GM18867 (cell line): ENCODE measurements around the gene JARID2.

Experiments
- ATAC-seq: cut with Tn5 transposase; IDR thresholded peaks from one replicate; pipeline ENCODE4 v1.9.1; 2021; ENCODE audit warnings: mild to moderate bottlenecking, moderate library complexity; ENCODE audit not compliant: unreplicated experiment

JARID2 gene

DNA sequence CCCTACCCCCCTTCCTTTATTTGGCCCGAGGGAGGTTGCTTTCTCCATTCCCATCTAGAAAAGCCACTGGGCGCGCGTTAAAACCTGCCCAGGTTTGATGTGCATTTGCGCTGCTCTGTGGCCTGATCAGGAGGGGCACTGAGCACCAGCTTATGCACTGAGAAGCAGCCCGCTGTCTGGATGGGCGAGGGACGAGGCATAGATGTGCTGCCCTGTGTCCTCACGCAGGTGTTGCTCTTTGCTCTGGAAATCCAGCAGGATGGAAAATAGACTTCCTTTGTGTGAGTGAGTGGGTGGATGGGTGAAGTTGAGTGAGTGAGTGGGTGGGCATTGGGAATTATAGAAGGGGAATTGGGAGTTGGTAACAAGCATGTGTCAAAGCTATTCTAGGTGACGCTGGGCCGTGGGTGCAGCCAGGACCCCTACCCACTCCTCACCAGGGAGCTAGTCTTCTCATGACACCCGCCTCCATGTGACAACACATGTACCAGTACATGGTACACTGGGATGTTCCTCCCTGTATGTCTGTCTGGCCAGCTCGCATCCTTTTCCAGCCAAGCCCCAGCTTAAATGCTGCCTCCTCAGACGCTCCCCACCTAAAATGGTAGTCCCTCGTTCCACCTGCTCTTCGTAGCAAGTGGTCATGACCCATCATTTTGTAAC lies 254.3 kb downstream of the JARID2 start:
- no peak for ATAC-seq

DNA sequence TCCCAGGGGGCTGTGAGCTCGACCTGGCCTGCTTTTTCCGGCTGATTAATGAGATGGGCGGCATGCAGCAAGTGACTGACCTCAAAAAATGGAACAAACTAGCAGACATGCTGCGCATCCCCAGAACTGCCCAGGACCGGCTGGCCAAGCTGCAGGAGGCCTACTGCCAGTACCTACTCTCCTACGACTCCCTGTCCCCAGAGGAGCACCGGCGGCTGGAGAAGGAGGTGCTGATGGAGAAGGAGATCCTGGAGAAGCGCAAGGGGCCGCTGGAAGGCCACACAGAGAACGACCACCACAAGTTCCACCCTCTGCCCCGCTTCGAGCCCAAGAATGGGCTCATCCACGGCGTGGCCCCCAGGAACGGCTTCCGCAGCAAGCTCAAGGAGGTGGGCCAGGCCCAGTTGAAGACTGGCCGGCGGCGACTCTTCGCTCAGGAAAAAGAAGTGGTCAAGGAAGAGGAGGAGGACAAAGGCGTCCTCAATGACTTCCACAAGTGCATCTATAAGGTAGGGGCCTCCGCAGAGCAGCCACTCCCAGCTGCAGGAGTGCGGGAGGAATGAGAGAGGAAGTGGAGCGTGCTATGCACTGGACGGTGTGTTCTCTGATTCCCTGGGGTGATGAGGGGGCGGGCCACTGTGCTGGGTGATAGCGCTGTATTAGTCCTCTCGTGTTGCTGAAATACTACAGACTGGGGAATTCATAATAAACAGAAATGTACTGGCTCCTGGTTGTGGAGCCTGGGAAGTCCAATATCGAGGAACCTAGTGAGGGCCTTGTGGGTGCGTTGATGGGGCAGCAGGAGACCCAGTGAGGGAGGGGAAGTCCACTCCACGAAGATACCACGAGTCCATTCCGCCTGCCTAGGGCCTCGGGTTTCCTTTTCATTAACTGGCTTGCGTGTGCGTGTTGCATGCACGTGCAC lies 255.3 kb downstream of the JARID2 start:
- no peak for ATAC-seq

DNA sequence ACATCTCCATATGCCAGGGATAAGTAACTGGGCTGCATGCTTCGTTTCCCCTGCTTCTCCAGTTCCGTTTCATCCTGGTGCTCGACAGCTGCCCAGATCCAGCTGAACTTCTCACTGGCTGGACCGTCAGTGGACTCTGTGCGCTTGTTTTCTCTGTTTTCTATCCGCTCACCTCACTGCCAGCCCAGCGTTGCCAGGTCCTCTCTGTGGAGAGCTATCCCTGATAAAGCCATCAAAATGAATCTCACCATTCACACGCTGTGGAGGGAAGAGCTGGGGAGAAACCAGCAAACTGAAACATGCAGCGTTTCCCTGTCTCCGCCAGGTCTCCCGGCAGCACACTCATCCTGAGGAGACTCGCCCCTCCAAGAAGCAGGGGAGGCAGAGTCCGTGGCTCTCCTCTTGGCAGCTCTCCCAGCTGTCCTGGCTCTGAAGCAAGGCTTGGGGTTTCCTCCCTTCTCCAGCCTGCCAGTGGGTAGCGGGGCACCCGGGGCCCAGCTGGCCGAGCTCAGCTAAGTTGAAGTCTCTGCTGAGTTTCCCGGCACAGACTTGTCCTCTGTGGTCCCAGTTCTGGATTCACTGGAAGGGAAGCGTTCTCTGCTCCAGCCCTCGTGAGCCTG lies 256.1 kb downstream of the JARID2 start:
- no peak for ATAC-seq

GRCh38 chr6:15502446-15503345 lies 256.8 kb downstream of the JARID2 start:
- ATAC-seq = no peak

- ATAC-seq = no peak
Observed at GRCh38 chr6:15503346-15503680, 257.4 kb downstream of the JARID2 start.

DNA sequence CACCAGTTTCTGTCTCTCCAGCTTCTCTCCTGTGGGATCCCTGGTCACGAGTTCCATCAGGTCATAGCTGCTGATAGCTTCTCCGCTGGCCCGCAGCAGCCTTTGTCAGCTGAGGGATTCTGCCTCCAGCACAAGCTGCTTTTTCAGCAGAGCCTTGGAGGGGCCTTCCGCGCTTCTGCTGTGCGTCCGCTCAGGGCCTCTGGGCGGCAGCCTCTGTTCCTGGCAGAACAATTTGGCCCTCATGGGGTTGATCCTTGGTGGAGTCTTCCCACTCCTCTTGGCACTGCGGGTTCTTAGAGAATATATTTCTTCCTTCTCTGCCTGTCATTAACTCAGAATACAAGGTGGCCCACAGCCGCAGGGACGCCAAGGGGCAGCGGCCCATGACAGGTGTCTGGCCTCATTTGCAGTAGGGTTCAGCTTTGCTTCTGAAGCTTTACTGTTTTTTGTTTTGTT lies 258.2 kb downstream of the JARID2 start:
- ATAC-seq = no peak

DNA sequence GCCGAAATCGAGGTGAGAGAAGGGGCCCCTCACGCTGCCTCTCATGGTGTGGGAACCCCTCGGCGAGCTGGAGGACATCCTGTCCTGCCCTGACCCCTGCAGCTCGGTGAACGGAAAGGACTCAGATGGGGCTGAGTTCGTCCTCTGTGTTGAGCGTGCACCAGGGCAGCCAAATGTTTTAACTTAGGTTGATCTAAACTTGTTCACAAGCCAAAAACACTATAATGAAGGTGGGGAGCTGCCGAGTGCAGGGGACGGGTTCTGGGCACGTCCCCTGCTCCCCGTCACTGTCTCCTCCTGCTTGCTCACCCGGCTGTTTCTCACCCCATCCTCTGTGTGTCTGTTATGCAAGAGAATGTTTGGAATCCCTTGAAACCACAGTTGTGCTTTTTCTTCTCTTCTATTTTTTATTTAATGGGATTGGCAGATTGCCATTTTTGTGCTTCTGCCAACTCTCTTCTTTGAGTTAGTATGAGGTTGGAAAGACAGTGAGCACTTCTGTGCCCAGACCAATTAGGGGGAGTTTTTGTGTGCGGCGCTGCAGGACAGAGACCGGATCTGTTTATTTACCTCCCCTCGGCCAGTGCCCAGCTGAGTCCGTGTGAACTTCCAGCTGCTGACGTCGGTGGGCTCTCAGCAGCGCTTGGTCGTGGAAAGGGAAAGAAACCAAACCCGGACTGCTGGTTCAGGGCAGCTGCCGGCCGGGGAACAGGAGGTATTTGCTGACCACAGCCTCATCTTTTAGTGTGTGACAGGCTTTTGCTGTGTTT lies 258.9 kb downstream of the JARID2 start:
- ATAC-seq = no peak

GRCh38 chr6:15505463-15505918 lies 259.6 kb downstream of the JARID2 start:
- ATAC-seq = no peak

DNA sequence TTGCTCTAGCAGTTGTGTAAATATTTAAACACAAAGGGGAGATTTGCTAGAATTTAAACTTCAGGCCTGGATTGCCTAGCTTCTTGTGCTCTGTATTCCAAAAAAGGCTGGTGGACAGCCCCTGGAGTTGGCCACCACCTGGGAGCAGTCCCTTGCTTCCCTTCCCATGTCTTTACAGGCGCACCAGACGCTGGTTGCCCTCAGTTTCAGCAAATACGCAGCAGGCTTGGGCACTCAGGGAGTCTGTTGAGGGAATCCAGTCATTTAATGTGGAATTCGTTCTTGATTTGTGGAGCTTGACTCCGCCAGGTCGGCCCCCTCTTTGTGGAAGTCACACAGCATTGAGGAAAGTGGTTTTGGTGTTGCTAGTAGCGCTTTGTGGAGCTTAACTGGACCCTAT lies 260.2 kb downstream of the JARID2 start:
- no peak for ATAC-seq

DNA sequence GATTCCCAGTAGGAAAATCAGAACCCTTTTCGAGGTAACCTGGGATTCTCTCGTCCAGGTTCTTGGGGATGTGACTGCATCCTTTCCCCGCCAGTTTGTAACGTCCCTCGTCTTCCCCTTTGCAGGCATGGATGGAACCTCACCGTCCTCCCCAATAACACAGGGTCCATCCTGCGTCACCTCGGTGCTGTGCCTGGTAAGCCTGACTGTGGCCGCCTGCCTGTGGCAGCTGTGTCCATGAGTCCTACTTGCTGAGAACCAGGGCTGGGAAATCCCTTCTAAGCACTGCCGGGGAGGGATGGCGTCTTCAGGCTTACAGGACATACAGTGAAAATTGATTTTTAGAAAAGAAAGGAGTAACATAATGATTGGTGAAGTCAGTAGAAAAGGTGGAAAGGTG lies 261.4 kb downstream of the JARID2 start:
- ATAC-seq = no peak

DNA sequence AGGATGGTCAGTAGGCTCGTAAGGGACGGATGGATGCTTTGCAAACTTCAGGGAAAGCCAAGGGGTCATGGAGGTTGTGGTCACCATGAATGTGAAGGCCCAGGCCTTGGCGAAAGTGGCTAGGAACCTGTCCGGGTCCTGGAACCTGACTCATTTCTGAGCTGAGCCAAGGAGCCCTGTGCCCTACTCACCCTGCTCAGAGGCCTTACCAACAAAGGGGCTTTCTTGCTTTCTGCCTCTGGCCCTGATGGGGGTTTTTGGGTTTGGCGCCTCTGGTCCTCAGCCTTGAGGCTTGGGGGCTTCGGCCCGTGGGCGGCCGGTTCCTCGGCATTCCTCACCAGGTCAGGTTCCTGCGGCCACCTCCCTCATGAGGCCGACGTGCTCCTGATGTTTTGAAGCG lies 261.9 kb downstream of the JARID2 start:
- ATAC-seq = no peak

DNA sequence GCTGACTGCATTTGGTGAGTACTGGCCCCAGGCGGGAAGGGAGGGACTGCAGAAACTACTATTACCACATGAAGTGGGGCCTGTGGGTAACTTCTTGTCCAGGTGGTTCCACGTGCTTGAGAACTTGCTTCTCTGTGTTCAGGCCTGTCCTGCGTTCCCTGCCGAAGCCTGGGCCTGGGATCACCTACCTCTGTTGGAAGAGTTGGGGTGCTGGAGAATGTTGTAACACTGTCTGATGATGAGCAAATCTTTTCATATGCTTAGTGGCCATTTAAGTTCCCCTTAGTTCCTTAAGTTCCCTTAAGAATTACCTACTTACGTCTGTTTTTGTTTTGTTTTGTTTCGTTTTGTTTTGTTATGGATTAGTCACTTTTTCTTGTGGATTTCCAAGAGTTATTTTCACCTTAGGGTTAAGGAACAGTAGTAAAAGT lies 262.6 kb downstream of the JARID2 start:
- ATAC-seq = no peak

- ATAC-seq = no peak
Observed at GRCh38 chr6:15508931-15509330, 263.1 kb downstream of the JARID2 start.

DNA sequence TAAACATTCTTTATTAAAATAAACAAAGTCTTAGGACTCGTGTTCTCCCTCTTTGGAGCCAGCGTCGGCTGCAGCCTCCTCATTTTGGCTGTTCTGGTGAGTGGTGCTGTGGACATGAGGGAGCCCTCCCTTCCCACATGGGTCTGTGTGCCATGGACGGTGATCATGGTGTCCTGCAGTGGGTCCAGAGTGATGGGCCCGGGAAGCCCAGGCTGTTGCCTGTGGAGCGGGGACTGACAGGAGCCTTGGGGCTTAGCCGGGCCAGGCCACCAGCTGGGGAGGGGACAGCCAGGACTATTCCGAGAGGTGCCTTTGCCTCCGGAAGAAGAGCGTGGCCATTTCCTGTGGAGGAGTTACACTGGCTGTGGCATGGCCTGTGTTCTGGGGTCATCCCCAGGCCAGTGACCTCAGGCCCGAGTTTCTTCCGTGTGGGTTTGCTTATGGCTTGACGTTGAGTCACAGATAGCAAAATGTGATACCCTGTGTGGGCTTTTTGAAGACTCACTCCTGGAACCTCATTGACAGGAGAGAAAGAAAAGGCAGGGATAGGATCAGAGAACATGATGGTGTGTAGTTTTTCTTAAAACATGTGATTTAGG lies 263.6 kb downstream of the JARID2 start:
- ATAC-seq = no peak

- ATAC-seq = no peak
Observed at GRCh38 chr6:15510121-15510520, 264.3 kb downstream of the JARID2 start.

DNA sequence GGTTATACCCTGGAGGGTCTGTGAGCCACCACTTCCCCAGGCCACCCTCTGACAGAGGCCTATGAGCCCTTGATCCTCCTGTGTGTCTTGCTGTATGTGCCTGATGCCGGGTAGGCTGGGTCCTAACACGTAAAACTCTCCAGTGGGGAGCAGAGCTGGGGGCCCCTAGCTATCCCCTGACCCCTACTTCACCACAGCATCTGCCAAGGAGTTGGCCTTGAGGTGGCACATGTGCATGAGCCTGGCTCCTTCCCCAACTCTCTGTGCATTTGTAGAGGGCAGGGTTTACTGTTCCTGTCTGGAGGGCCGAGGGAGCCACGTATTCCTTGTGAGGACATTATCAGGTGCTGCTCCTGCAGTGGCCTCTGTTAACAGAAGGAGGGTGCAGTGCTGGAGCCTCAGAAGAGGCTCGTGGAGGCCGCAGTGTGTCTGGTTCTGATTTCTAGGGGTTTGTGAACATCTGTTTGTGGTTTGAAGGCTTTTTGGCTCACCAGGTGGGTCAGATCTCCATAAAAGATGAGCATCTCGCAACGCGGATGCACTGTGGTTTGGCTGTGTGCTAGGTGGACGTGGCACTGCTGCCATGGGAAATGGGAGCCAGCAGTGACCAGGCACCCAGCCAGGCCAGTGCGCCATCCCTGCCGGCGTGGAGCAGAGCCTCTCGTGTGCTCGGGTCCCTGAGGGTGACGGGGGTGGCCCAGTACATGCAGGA lies 264.8 kb downstream of the JARID2 start:
- no peak for ATAC-seq

GRCh38 chr6:15511248-15512125 lies 265.6 kb downstream of the JARID2 start:
- no peak for ATAC-seq

DNA sequence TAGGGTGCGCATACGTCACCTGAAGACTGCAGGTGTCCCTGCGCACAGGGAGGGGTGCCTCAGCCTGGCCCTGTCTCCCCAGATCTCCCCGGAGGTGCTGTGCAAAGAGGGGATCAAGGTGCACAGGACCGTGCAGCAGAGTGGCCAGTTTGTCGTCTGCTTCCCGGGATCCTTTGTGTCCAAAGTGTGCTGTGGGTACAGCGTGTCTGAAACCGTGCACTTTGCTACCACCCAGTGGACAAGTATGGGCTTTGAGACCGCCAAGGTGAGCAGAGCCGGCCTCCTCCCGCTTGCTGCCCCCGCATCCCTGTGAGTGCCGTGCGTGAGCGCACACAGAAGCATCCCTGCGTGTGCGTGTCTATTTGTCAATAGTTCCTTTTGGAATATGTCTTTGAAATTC lies 266.3 kb downstream of the JARID2 start:
- ATAC-seq = no peak
